Panc1 (cell line): ENCODE data around the gene PTPN18.

Experiments used
- TF ChIP-seq, protein P1 (sequence below): fragments of 450-650 bp; IDR thresholded peaks from 2 replicates; pipeline ENCODE4 v1.5.1; 2017; ENCODE audit warnings: mild to moderate bottlenecking
- TF ChIP-seq, protein P2 (sequence below), 2 experiments: IDR thresholded peaks; 2 replicates each; pipeline ENCODE4 v1.6.1; 2011 to 2012; ENCODE audit warnings: low read depth in 2 of 2, control low read depth in 1 of 2, low read length in 1 of 2, mild to moderate bottlenecking in 1 of 2, moderate library complexity in 1 of 2; ENCODE audit not compliant: insufficient read depth in 1 of 2

DNA sequence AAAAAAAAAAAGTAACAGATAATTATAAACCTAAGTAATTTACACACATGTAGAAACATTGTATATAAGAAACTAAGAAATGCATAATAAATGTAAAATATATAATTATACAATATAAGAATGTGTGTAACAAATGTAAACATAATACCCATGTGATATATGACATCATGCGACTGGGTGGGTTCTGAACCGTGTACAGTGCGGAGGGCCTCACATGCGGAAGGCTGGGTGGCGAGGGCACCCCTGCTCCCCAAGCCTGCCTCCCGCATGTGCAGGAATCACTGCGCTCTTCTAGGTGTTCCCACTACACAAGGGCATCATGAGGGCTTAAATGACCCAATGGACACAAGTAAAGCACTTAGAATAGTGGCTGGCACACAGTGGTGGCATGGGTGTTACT, 2.0 kb downstream of the PTPN18 start:
- TF ChIP-seq, protein P1, sequence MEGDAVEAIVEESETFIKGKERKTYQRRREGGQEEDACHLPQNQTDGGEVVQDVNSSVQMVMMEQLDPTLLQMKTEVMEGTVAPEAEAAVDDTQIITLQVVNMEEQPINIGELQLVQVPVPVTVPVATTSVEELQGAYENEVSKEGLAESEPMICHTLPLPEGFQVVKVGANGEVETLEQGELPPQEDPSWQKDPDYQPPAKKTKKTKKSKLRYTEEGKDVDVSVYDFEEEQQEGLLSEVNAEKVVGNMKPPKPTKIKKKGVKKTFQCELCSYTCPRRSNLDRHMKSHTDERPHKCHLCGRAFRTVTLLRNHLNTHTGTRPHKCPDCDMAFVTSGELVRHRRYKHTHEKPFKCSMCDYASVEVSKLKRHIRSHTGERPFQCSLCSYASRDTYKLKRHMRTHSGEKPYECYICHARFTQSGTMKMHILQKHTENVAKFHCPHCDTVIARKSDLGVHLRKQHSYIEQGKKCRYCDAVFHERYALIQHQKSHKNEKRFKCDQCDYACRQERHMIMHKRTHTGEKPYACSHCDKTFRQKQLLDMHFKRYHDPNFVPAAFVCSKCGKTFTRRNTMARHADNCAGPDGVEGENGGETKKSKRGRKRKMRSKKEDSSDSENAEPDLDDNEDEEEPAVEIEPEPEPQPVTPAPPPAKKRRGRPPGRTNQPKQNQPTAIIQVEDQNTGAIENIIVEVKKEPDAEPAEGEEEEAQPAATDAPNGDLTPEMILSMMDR: no peak
- TF ChIP-seq, protein P2, sequence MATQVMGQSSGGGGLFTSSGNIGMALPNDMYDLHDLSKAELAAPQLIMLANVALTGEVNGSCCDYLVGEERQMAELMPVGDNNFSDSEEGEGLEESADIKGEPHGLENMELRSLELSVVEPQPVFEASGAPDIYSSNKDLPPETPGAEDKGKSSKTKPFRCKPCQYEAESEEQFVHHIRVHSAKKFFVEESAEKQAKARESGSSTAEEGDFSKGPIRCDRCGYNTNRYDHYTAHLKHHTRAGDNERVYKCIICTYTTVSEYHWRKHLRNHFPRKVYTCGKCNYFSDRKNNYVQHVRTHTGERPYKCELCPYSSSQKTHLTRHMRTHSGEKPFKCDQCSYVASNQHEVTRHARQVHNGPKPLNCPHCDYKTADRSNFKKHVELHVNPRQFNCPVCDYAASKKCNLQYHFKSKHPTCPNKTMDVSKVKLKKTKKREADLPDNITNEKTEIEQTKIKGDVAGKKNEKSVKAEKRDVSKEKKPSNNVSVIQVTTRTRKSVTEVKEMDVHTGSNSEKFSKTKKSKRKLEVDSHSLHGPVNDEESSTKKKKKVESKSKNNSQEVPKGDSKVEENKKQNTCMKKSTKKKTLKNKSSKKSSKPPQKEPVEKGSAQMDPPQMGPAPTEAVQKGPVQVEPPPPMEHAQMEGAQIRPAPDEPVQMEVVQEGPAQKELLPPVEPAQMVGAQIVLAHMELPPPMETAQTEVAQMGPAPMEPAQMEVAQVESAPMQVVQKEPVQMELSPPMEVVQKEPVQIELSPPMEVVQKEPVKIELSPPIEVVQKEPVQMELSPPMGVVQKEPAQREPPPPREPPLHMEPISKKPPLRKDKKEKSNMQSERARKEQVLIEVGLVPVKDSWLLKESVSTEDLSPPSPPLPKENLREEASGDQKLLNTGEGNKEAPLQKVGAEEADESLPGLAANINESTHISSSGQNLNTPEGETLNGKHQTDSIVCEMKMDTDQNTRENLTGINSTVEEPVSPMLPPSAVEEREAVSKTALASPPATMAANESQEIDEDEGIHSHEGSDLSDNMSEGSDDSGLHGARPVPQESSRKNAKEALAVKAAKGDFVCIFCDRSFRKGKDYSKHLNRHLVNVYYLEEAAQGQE (IDR thresholded peaks at IDR 0.05; ENCODE audit: insufficient read depth in 1 of 2, low read depth in 2 of 2, low read length in 1 of 2): no peak
